Kasumi-1 (cell line): ENCODE results near the gene ELP4.
"Not testable (repeated sequence)": the region's sequence is repeated elsewhere in the genome, so short reads cannot be mapped to it uniquely, and the experiment has no call there.

Experiments
- DNase-seq, 2 experiments: peaks; one replicate each; lab custom pipeline; 2025; lab: John Stamatoyannopoulos, UW

Gene ELP4, protein sequence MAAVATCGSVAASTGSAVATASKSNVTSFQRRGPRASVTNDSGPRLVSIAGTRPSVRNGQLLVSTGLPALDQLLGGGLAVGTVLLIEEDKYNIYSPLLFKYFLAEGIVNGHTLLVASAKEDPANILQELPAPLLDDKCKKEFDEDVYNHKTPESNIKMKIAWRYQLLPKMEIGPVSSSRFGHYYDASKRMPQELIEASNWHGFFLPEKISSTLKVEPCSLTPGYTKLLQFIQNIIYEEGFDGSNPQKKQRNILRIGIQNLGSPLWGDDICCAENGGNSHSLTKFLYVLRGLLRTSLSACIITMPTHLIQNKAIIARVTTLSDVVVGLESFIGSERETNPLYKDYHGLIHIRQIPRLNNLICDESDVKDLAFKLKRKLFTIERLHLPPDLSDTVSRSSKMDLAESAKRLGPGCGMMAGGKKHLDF

DNA sequence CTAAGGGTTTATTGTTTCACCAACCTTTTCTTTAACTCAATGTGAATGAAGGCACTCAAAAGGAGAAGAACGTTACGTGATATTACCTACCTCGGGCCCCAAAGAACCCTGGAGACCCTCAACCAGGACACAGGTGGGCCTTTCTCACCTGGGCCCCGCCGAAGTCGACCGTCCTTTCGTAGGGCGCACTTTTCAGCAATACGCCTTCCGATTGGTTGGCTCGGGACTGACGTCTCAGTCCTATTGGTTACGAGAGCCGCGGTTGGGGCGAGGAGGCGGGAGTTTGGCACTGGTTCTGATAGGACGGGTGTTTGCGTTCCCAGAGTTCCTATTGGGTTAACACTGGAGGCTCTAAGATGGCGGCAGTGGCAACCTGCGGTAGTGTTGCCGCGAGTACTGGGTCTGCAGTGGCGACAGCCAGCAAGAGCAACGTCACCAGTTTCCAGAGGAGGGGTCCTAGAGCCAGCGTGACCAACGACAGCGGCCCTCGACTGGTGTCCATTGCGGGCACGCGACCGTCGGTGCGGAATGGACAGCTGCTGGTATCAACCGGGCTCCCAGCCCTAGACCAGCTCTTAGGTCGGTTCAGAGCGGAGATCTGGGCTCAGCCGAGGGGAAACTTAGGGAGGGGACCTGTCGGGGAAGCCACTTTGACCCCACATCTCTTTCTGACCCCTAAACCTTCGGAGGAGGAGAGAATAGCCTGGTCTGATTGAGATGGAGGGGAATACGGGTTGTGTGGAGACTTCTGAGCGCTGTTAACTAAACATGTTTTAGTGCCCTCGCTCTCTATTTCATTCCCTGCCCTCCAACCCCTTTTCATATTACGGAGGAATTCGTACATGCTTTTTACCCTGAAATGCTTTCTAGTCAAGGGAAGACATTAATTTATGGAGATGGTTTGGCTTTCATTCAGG, at the start of gene ELP4, which contains the start of gene IMMP1L:
TSS of gene ELP4 (plus strand) at position 339 of the 917 bp plus-strand sequence. CDS start at position 357, 18 bp downstream.
TSS of gene IMMP1L (minus strand) at position 194 of the 917 bp plus-strand sequence. CDS start 46,346 bp downstream, outside the sequence.
- peak; percentile 98 for DNase-seq

DNA sequence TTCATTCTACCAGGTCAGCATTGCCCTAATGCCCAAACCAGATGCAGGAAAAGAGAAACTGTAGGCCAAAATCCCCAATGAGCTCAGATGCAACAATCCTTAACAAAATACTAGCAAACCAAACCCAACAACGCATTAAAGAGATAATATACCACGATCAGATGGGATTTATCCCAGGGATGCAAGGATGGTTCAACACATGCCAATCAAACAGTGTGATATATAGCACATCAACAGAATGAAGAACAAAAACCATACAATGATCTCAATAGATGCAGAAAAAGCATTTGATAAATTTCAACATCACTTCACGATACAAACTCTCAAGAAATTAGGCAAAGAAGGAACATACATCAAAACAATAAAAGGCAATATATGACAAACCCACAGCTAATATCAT, 45.1 kb upstream of the ELP4 start:
- DNase-seq: no peak

DNA sequence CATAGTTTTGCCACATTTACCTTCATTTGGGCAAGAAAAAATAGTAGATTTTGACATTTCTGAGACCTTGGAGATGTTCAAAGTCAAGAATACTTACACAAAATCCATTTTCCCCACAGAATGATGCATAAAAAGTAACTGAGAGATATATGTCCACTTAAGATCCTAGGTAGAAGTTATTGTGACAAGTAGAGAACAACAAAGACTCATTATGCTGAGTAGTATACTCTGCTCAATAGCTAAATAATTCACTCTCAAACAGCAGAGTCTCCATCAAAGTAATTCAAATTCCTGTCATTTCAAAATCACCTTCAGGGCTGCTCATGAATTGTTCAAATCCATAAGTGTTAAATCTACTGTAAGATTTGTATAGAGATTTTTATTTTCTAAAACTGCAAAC, 35.5 kb upstream of the ELP4 start:
- DNase-seq: no peak

DNA sequence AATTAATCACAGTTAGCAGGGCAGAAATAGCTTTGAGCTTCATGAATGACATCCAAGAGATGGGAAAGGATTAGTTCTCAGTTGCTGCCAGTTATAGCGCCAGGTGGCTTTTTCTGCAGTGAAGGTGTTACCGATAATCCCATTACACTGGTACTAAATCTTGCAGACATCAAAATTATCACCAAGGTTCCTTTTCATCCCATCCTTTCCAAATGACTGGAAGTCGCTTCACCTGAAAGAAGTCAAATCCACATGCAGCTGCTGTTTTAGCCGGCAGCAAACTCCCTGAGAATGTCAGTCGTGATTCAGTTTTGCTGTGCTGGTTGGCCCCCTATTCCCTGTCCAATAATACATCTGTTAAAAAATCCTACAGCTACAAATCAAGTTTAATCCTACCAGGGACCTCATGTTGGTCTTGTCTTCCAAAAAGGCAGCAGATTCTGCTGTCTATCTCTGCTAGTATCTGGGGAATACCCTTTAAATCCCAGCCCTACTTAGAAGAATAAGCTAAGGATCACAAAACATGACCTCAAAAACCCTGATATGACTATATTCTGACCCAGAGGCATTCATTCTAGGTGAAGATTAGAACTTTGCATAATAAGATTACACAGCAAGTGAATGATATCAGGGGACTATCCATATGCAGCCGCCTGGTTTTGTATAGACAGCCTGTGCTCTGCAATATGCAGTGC, 31.9 kb upstream of the ELP4 start:
- no peak for DNase-seq

DNA sequence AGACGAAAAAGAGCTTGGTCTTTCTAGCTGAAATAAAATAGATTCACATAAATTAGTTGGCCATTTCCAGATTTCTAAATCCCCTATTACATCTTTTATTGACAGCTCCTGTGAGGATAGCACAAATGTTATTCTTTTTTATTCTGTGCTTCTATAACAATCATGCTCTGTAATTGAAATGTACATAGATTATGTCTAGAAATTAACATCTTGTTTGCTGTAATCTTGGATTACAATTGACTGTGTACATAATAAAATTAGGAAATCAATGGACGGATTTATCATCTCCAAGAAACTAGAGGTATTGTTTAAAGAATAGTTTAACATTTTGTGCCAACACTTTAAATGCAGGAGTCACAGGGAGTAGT, 31.4 kb upstream of the ELP4 start:
- DNase-seq: no peak

DNA sequence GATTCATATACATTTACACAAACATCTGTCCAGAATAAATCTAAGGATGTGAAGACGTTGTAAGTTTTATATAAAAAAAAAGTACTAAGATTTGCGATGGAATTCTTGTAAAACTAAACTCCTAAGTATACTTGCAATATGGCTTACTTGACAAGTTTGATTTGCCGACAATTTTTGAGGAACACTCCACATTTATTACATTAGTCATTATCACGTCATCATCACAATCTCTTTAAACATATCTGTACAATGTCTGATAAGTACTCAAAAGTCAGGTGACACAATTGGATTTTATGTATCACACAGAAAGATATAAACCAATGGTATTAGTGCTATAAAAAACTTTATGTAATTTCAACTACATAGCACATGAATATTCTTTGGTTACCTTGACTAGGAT, 30.5 kb upstream of the ELP4 start:
- DNase-seq: no peak

DNA sequence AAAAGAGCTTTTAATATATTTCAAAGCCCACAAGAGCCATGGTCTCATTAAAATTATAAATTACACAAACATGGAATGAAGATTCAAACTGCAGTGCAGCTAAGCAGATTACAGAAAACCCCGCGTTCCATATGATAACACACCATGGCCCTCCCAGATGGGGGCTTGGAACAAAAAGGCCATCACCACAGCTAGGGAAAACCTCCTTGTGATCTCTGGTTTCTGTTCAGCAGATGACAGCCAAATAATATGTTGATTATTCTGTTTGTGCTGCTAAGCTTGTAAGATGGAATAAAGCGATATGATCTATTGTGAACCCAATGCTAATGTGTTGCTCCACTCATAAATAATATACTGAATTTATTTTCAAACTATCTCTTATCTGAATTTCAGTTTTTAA, 28.6 kb upstream of the ELP4 start:
- DNase-seq: no peak

DNA sequence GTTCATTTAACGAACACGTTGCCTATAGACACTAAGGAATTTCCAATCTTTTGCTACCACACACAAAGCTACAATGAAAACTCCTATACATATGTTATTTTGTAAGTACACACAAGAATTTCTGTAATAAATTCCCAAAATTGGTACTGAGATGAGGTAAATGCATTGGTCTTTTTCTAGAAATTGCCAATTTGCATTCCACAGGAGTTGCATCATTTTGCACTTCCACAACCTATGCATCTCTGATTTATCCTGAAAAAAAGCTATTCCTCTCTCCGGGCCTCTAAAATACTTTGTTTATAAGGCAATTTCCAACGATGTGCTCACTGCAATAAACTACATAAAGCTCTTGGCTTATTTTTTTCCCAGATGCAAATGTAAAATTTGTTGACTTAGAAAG, 25.1 kb upstream of the ELP4 start:
- no peak for DNase-seq

DNA sequence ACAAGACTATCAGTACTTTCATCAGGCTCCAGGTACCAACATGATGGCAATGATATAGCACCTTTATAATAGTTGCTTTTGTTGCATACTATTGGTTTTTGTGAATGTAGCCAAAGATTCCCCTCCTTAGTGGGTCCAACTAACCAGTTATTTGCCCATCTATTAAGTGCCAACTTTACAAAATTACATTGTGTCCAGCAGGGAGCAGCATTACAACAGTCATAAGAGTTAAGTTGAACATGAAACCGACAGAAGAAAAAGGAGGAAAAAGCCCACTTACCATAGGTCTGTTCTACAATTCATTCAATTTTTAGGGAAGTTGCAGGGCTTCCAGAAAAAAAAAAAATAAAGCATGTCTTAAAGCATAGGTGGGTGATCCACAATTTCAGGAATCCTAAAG, 21.7 kb upstream of the ELP4 start:
- peak; percentile 67 to 74 for DNase-seq

DNA sequence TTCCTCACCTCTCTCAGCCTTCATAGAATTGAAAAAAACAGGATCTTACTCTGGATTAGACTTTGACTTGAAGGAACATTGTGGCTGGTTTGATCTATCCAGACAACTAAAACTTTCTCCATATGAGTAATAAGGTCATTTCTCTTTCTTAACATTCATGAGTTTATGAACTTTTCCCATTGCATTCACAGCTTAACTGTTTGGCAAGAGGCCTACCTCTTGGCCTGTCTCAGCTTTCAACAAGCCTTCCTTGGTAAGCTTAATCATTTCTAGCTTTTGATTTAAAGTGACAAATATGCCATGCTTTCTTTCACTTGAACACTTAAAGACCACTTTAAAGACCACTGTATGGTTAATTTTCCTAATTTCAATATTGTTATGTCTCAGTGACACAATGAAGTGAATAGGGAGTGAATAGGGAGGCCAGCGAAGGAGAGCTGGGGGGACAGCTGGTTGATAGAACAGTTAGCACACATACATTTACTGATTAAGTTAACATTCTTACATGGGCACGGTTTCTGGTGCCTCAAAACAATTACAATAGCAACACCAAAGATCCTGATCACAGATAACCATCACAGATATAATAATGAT, 17.1 kb upstream of the ELP4 start:
- DNase-seq: no peak

DNA sequence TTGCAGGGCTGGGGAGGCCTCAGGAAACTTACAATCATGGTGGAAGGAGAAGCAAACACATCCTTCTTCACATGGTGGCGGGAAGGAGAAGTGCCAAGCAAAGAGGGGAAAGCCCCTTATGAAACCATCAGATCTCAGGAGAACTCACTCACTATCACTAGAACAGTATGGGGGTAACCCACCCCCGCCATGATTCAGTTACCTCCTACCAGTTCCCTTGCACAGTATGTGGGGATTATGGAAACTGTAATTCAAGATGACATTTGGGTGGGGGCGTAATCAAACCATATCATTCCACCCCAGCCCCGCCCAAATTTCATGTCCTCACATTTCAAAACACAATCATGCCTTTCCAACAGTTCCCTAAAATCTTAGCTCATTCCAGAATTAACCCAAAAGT, 16.3 kb upstream of the ELP4 start:
- DNase-seq: no peak

DNA sequence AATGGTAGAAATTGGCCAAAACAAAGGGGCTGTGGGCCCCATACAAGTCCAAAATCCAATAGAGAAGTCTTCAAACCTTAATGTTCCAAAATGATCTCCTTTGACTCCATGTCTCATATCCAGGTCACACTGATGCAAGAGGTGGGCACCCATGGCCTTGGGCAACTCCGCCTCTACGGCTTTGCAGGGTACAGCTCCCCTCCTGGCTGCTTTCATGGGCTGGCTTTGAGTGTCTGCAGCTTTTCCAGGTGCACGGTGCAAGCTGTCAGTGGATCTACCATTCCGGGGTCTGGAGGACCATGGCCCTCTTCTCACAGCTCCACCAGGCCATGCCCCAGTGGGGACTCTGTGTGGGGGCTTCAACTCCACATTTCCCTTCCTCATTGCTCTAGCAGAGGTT, 15.8 kb upstream of the ELP4 start:
- not testable (repeated sequence) for DNase-seq

DNA sequence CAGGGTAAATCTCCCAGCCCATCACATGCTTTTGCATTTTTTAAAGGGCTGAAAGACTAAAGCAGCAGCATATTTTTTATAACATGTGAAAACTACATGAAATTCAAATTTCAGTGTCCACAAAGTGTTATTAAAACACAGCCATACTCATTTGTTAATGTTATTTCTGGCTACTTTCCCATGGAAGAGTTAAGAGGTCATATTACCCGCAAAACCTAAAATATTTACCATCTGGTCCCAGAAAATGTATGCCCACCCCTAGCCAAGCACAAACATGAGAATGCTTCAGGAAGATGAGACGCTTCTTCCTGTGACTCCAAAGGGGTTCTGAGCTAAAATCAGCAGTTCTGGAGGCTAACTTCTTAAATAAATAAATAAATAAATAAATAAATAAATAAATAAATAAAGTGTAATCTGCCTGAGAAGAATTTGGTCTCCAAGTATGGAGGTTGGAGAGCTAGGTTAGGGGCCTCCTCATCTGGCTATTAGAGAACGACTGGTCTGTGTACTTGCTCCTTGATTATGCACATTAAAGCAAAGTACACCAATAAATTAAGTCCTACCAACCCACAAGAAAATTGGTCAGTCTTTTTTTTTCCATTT, 9.9 kb upstream of the ELP4 start:
- DNase-seq: no peak

DNA sequence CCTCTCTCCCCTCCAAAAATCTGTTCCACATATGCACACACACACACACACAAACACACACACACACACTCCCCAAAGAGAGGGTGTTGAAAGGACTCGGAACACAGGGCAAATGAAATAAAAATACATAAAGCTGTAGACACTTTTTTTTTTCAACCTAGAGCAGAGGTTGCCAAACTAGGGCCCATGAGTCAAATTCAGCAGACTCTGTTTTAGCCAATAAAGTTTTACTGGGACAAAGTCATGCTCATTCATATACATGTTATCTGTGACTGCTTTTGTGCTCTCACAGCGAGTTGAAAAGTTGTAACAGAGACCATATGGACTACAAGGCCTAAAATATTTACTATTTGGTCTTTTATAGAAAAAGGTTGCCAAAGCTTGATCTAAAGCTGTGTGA, 9.0 kb upstream of the ELP4 start:
- DNase-seq: no peak

DNA sequence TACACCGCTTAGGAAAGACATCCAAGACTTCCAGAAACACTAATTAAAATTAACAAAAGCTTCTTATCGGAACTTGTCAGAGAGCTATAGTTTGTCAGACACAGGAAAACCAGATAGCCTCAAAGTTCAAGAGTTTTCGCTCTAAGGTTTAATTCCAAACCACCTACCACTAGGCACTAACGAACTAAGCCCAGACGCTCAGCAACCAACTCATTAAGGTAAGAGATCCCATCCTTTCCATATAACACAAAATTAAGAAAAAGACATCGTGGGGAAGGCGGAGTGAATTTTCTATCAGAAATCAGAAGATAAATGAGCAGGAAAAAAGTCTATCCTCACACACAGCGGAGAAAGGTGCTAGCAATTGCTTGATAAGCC, 527 bp upstream of the ELP4 start:
- DNase-seq: peak; percentile 46 to 53

DNA sequence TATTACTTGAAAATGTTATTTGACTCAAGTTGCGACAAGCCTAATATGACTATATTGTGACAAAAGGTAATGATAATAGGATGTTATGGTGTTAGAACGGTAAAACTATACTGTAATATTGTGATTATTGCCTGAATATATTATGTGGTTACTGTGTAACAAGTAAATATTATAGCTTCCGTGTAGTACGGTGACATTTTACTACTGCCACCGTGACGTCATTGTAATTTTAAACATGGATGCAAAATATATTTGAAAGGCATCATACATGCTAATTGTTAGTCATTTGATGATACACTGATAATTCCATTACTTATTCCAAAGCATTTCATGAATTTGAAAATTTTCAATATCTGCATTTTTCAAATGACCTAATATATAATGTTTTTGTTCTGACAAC, 2.5 kb downstream of the ELP4 start:
- DNase-seq: no peak

DNA sequence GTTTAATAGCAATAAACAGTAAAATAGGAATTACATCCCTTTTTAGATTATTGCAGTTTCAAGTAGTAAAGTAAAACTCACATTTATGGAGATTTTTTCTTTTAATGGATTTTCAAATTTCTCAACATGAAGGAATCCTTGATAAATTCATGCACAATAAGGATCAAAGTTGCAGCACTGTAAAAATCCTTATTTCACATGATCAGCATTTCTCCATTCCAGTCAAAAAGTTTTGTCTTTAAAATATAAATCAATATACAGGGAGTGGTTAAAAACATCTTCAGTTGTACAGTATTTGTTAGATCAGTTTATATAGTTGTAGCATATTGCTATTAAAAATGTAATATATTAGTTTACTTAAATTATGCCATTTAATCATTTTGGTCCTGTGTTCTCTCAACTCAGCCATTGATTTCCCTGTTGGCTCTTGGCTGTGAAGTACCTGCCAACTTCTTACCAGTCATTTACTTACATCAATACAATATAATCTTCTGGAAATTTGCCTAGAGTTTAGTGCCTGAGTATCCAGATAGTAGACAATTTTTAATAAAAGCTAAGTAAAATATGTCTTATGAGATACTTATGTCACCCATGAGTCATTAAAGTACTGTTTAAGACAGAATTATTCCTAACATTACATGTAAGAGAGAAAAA, 12.1 kb downstream of the ELP4 start:
- DNase-seq: no peak

DNA sequence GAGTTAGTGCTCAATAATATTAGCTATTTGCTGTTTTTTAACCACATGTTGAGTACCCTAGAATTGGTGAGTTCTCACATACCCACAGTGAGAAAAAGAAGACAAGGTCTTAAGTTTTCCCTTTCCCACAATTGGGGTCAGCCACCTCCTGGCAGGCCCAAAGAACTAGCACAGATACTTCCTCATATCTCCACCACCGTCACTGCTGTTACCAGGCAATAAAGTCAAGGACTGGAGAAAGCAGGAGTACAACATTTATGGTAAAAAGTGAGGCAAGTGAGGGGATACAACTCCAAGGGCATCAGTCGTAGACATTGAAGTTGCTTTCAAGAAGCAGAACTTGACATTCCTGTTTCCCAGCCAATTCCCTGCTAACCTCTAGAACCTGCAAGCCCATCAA, 19.6 kb downstream of the ELP4 start:
- peak; percentile 53 to 58 for DNase-seq

DNA sequence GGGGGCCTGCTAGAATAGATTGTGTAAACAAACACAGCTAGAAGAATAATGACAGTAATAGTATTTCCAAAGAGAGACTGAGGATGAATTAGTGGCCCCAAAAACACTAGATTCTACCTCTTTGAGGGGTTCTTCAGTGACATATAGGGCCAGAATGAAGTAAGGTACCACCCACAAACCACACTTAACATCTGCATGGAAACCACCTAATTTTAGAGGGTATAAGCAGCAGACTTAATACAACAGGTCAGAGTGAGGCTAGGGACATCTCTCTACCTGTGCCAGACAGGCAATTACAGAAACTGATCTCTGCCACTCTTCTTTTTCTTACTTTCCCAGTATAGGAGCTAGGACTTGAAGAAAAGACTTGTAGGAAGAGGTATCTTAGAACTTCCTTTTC, 20.1 kb downstream of the ELP4 start:
- no peak for DNase-seq

DNA sequence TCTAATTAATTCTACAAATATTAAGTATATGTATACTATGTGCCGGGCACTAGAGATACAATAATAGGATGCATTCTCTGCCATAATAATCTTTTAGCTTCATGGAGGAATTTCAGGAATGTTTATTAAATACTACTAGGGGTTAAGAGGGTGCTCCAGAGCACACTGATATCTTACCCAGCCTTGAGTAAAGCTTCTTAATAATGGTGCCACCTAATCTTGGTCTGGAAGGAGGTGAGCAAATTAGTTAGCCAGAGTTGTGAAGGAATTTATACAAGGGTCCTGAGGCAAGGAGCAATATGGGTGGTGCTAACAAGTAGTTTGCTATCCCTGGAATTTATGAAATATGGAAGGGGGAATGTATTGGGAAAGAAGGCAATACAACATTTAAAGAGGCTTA, 21.7 kb downstream of the ELP4 start:
- DNase-seq: no peak

DNA sequence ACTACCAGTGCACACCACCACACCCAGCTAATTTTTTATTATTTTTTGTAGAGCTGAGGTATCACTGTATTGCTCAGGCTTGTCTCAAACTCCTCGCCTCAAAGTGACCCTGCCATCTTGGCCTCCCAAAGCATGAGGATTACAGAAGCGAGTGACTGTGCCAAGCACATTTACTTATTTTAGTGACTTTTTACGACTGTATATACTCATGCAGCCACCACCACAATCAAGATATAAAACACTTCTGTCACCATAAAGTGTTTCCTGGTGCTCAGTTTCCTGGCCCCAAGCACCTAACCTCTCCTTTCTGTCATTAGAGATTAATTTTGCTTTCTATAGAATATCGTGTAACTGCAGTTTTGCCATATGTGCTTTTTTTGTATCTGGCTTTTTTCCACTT, 25.9 kb downstream of the ELP4 start:
- no peak for DNase-seq
